WI38 (cell line): Measurements from ENCODE around the gene SELP.

ENCODE experiments used
- H3K4me3 ChIP-seq: 2 replicates; pipeline ENCODE4 v1.5.1; 2011; ENCODE audit warnings: low read depth, mild to moderate bottlenecking, control low read depth, low read length
- CTCF ChIP-seq: IDR thresholded peaks from 2 replicates; pipeline ENCODE4 v1.5.1; 2012; ENCODE audit warnings: low read depth, mild to moderate bottlenecking, control low read depth, low read length

SELP gene

GRCh38 chr1:169634145-169634544 is 4.2 kb upstream of the SELP start:
- no peak for TF ChIP-seq CTCF
- H3K4me3 ChIP-seq: no peak overlapping the region

- H3K4me3 ChIP-seq: no peak overlapping the region
- no peak for TF ChIP-seq CTCF
Measured at GRCh38 chr1:169631249-169631648, 1.3 kb upstream of the SELP start.

- no peak overlapping the region for H3K4me3 ChIP-seq
- no peak for TF ChIP-seq CTCF
Measured at GRCh38 chr1:169624912-169625311, 5.0 kb downstream of the SELP start.

DNA sequence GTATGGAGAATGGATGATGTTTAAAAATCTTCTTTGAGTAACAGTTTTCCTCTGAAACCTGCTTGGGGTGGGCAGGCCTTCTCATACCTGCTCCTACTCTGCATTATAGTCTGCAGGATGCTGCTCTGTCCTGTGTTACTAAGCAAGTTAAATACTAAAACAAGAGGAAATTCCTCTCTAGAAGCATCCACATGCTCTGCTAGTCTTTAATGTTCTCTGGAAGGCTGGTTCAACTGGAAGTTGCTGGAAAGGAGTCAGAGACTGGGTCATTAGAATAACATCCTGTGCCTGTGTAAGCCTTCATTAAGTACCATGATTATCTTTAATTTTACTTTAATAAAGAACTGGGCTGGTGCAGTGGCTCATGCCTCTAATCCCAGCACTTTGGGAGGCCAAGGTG is 5.8 kb downstream of the SELP start:
- H3K4me3 ChIP-seq: no peak overlapping the region
- no peak for TF ChIP-seq CTCF

DNA sequence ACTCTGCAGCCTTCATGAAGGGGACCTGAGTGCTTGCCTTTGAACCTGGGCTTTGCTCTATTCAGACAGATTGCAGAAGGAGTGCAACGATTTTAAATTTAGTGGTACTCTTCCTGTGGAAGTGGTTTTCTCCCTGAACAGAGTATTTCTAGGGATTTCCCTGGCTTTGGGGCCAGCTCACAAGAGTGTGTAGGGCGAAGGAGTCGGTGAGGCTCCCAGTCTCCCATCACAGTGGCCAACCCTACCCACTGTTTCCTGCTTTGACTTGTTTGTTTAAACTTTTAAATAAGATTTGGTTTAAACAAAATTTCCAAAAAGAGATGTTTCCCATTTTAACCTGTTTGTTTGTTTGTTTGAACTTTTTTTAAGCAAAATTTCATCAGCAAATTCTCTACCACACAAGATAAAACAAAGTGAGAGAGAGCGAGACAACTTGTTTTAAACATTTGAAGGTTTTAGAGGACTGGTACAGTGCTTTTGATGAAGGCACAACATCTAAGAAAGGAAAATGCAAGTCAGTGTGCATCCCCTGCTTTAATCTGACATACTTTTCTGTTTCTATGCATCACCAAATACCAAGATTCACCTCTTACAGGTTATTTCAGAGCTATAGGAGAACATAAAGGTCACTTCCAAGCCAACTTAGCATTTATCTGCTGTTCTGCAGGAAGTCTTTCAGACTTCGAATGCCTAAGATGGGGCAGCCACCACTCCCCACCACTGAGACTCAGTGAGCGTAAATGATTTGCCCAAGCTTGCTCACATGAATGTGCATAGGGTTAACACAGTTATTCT is 6.6 kb downstream of the SELP start:
- H3K4me3 ChIP-seq: no peak overlapping the region

DNA sequence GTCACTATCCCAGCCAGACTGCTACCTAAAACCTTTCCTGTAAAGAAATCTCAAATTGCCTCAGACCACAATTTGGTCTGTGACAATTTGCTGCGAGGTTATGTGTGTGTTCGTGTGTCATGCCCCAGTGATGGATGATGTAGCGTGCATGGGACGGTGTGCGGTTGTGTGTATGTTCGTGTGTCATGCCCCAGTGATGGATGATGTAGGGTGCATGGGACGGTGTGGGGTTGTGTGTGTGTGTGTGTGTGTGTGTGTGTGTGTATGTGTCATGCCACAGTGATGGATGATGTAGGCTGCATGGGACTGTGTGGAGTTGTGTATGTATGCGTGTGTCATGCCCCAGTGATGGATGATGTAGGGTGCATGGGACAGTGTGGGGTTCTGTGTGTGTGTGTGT is 9.4 kb downstream of the SELP start:
- TF ChIP-seq CTCF: no peak
- no peak overlapping the region for H3K4me3 ChIP-seq

More for the DNA sequence above, 6.6 kb downstream of the SELP start:
- no peak for TF ChIP-seq CTCF

DNA sequence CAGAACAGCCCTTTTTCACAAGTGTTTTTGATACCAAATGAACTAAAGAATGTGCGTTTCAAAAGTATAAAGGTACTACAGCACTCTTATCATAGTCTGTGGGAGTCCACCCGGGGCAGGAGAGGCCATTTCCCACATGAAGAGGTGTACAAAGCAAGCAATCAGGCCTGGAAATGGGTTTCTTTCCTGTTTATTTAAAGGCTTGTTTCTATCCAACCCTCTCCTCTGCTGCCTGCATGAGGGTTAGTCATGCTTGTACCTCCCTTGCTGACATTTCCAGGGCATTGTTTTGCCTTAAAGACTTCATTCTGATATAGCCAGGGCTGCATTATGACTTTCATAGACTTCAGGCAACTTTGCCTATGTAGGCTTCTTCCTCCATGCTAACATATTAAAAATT is 11.6 kb downstream of the SELP start:
- H3K4me3 ChIP-seq: no peak overlapping the region
- TF ChIP-seq CTCF: no peak
